Mononuclear cell (primary cell): ENCODE data around the gene EYA4. TPM values are rescaled to one million over a fixed set of nuclear protein-coding genes. Genes with fewer than 3 reads are reported as not detected.
"Not testable (repeated sequence)": the region's sequence is repeated elsewhere in the genome, so short reads cannot be mapped to it uniquely, and the experiment has no call there.

ENCODE experiments used
- H3K27me3 ChIP-seq: 2 replicates; pipeline ENCODE4 v1.6.0; 2011; ENCODE audit warnings: low read length, control low read depth; ENCODE audit not compliant: insufficient read depth
- H3K4me1 ChIP-seq: 2 replicates; pipeline ENCODE4 v1.5.1; 2011; ENCODE audit warnings: mild to moderate bottlenecking, low read length, control low read depth; ENCODE audit not compliant: insufficient read depth
- H3K4me3 ChIP-seq: 2 replicates; pipeline ENCODE4 v1.5.1; 2011; ENCODE audit warnings: mild to moderate bottlenecking, low read length, moderate library complexity
- H3K9me3 ChIP-seq: 2 replicates; pipeline ENCODE4 v1.5.1; 2011; ENCODE audit warnings: low read depth, mild to moderate bottlenecking, control low read depth, low read length
- total RNA-seq: library from RNA; depleted of rRNA; stranded (reverse); fragments of >200 nt; gene quantifications from one replicate; pipeline ENCODE4 v1.2.3, GENCODE V29; 2012

Gene EYA4
- total RNA-seq, 1 donor: not detected

- no peaks in the 10 kb centered on the region for H3K4me1 ChIP-seq
- no peak overlapping the region for H3K4me3 ChIP-seq
- H3K27me3 ChIP-seq: no peaks in the 10 kb centered on the region
- no peaks in the 10 kb centered on the region for H3K9me3 ChIP-seq
These were observed 136.1 kb downstream of the EYA4 start for GRCh38 chr6:133377219-133377618.

- Histone ChIP-seq H3K9me3 (no peaks in the 10 kb centered on the region), H3K27me3 (no peaks in the 10 kb centered on the region), H3K4me3 (no peak overlapping the region), H3K4me1 (no peaks in the 10 kb centered on the region)
These were observed 138.9 kb downstream of the EYA4 start for GRCh38 chr6:133380047-133380446.

- H3K9me3 ChIP-seq: no peaks in the 10 kb centered on the region
- H3K27me3 ChIP-seq: no peaks in the 10 kb centered on the region
- H3K4me3 ChIP-seq: no peak overlapping the region
- H3K4me1 ChIP-seq: no peaks in the 10 kb centered on the region
These were observed 139.6 kb downstream of the EYA4 start for GRCh38 chr6:133380723-133381122.

- H3K27me3 ChIP-seq: no peaks in the 10 kb centered on the region
- no peak overlapping the region for H3K4me3 ChIP-seq
- H3K9me3 ChIP-seq: no peaks in the 10 kb centered on the region
- no peaks in the 10 kb centered on the region for H3K4me1 ChIP-seq
These were observed 147.6 kb downstream of the EYA4 start for GRCh38 chr6:133388731-133389130.

GRCh38 chr6:133390168-133390567, 149.0 kb downstream of the EYA4 start:
- H3K4me1 ChIP-seq: no peaks in the 10 kb centered on the region
- no peaks in the 10 kb centered on the region for H3K27me3 ChIP-seq
- H3K9me3 ChIP-seq: no peaks in the 10 kb centered on the region
- no peak overlapping the region for H3K4me3 ChIP-seq

- H3K9me3 ChIP-seq: no peaks in the 10 kb centered on the region
- H3K4me1 ChIP-seq: no peaks in the 10 kb centered on the region
- H3K27me3 ChIP-seq: no peaks in the 10 kb centered on the region
- H3K4me3 ChIP-seq: no peak overlapping the region
These were observed 150.9 kb downstream of the EYA4 start for GRCh38 chr6:133392015-133392414.

GRCh38 chr6:133392641-133393040, 151.5 kb downstream of the EYA4 start:
- Histone ChIP-seq H3K27me3 (no peaks in the 10 kb centered on the region), H3K9me3 (no peaks in the 10 kb centered on the region), H3K4me3 (no peak overlapping the region), H3K4me1 (no peaks in the 10 kb centered on the region)

GRCh38 chr6:133393891-133394290, 152.7 kb downstream of the EYA4 start:
- Histone ChIP-seq H3K4me1 (no peaks in the 10 kb centered on the region), H3K9me3 (no peaks in the 10 kb centered on the region), H3K4me3 (no peak overlapping the region), H3K27me3 (no peaks in the 10 kb centered on the region)

- Histone ChIP-seq H3K4me3 (no peak overlapping the region), H3K27me3 (no peaks in the 10 kb centered on the region), H3K4me1 (no peaks in the 10 kb centered on the region)
These were observed 153.5 kb downstream of the EYA4 start for GRCh38 chr6:133394630-133395029.

GRCh38 chr6:133396233-133396983, 155.3 kb downstream of the EYA4 start:
- Histone ChIP-seq H3K9me3 (no peaks in the 10 kb centered on the region), H3K27me3 (no peaks in the 10 kb centered on the region), H3K4me1 (no peaks in the 10 kb centered on the region), H3K4me3 (no peak overlapping the region)

More at GRCh38 chr6:133394630-133395029, 153.5 kb downstream of the EYA4 start:
- H3K9me3 ChIP-seq: no peaks in the 10 kb centered on the region

- Histone ChIP-seq H3K4me1 (no peaks in the 10 kb centered on the region), H3K27me3 (no peaks in the 10 kb centered on the region), H3K4me3 (no peak overlapping the region), H3K9me3 (no peaks in the 10 kb centered on the region)
These were observed 155.8 kb downstream of the EYA4 start for GRCh38 chr6:133396984-133397348.

- H3K4me1 ChIP-seq, H3K9me3 ChIP-seq, H3K4me3 ChIP-seq, H3K27me3 ChIP-seq: not testable (repeated sequence)
These were observed 156.4 kb downstream of the EYA4 start for GRCh38 chr6:133397601-133398000.

GRCh38 chr6:133399426-133399825, 158.3 kb downstream of the EYA4 start:
- Histone ChIP-seq H3K9me3 (no peaks in the 10 kb centered on the region), H3K27me3 (no peaks in the 10 kb centered on the region), H3K4me1 (no peaks in the 10 kb centered on the region), H3K4me3 (no peak overlapping the region)

- no peaks in the 10 kb centered on the region for H3K4me1 ChIP-seq
- no peaks in the 10 kb centered on the region for H3K9me3 ChIP-seq
- H3K4me3 ChIP-seq: no peak overlapping the region
- no peaks in the 10 kb centered on the region for H3K27me3 ChIP-seq
These were observed 163.0 kb downstream of the EYA4 start for GRCh38 chr6:133404151-133404550.

- H3K4me1 ChIP-seq: no peaks in the 10 kb centered on the region
- no peaks in the 10 kb centered on the region for H3K27me3 ChIP-seq
- no peak overlapping the region for H3K4me3 ChIP-seq
- H3K9me3 ChIP-seq: no peaks in the 10 kb centered on the region
These were observed 163.6 kb downstream of the EYA4 start for GRCh38 chr6:133404728-133405127.

GRCh38 chr6:133407320-133408100, 166.4 kb downstream of the EYA4 start:
- Histone ChIP-seq H3K9me3 (no peaks in the 10 kb centered on the region), H3K4me1 (no peaks in the 10 kb centered on the region), H3K4me3 (no peak overlapping the region), H3K27me3 (no peaks in the 10 kb centered on the region)
